Limb (tissue), 2 donors: ENCODE data around the gene ALOX5AP.
"Not testable (repeated sequence)": the region's sequence is repeated elsewhere in the genome, so short reads cannot be mapped to it uniquely, and the experiment has no call there.

Experiments
- DNase-seq, 2 donors: peaks; one replicate each; pipeline ENCODE4 v3.0.0-alpha.2; 2016; ENCODE audit errors: extremely low spot score in 2 of 2

ALOX5AP gene

GRCh38 chr13:30737511-30738337, 2.4 kb downstream of the ALOX5AP start:
- DNase-seq: no peak

DNA sequence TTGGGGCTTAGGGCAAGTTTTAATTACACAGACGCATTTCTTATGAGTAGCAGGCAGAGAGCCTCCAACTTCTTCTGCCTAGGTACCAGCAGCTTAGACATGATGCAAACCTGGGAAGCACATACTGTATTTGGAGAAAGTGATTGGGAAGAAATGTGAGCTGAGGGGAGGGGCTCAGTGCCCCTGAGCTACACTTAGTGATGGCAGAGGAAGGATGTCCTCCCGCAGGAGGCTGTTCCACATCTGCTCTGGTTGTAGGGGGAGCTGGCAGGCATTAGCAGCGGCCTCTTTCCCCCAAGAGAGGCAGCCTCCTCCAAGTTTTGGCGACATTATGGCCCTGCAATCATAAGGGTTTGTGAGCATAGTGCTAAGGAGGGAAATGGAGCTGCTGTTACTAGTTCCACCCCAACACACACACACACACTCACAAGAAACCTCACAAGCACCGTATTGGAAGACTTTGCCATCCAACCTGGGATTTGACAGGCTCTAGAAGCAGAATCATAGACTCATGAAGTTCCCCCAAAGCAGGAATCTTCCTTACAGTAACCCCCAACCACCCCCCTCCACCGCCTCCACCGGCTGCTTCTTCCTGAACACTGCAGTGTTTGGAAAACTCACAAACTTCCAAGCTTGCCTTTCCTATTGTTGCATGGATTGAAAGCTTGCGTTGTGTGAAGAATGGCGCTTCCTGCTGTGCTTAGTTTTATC, 3.3 kb downstream of the ALOX5AP start:
- DNase-seq: no peak

GRCh38 chr13:30739237-30739528, 3.8 kb downstream of the ALOX5AP start:
- DNase-seq: no peak

GRCh38 chr13:30739761-30740642, 4.7 kb downstream of the ALOX5AP start:
- no peak for DNase-seq

GRCh38 chr13:30742901-30743300, 7.6 kb downstream of the ALOX5AP start:
- DNase-seq: no peak

DNA sequence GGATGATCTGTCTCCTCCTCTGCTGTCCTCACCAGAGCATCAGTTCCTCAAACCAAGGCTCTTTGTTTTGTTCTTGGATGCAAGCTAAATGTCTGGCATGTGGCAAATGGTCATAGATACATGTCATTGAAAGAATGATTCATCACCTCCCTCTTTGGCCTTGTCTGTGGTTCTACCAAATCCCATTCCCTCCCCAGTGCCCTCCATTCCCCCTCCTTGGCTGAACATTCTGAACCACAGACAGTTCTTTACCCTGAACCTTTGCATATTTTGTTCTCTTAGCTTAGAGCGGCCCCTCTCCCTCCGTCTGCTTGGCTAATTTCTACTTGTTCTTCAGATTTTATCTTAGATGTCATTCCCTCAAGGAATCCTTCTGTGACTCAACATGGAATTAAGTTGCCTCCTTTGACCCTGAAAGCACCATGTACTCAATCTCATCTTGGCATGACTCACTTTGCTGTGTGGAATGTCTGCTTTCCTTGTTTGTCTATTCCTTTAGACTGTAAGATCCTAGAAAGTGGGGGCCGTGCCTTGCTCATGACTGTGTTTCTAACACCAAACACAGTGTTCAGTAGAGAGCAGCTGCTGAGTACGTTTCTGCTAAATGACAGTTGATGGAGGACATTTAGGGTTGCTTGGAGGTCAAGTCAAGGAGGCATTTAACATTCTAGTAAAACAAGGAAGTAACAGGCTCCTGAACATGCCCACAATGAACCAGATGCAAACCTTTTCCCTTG, 8.1 kb downstream of the ALOX5AP start:
- no peak for DNase-seq

GRCh38 chr13:30744056-30744680, 8.8 kb downstream of the ALOX5AP start:
- no peak for DNase-seq

DNA sequence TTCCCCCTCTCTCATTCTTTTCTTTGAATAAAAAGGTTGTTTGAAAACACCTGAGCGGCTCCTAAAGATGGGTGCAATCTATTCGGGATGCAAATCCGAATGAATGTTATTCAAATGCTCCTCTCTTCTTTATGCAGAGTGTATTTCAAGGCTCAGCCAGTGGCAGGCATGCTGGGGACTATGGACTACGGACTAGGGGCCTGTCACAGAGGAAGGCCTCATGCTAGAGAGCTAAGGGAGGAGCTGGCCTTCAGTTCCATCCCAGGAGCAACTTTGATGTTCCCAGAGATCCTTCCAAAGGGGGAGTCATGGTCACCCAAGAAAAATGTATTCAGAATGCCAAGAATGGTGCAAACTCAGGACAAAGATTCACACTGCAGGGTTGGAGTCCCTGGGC, 9.3 kb downstream of the ALOX5AP start:
- DNase-seq: no peak

DNA sequence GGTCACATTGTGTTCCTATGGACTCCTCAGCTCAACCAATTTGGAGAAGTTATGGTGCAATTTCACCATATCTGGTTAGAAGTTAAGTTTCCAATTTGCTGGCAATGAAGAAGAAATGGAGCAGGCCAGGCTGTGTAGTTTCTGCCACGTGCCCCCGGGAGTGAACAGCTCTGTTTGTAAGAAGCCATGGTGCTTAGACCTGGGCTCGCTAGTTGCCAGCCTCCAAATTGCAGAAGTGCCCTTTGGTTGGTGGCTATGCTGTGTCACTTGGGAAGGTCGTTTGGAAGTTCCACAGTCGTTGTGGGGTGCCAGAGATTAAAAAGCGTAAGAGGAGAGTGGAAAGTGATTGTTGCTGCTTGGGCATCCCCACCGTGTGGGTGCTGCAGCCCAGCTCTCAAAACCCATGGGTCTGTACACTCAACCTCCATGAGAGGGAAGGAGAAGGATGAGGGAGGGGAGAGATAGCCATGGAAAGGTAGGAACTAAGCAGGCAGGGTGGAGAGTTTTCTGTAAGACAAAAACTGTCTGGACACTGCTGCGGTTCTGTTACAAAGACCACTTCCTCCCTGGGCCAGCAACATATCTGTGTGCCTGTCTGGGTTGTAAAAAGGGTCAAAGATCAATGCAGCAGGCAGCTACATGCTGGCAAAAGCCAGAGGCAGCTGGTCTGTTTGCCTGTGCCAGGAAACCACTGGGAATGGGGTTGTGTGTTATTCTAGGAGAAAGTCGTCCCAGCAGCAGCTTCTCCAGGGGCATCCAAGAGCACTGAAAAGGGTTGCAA, 10.8 kb downstream of the ALOX5AP start:
- no peak for DNase-seq

DNA sequence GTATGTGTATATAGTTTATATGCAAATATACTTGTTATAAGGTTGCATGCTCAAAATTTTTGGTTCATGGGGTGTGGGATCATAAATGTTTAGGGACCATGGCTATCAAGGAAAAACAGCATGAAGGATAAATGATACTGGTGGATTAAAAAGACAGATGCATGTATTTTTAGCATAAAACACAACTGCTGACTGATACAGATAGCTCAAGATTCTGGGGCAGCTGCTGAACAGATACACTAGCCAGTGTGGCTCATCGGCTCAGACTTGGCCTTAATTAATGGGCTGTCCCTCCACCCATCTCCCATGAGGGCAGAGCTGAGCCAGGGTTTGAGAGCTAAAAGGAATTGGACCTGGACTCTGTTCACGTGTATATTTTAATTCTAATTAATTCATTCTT, 11.4 kb downstream of the ALOX5AP start:
- no peak for DNase-seq

DNA sequence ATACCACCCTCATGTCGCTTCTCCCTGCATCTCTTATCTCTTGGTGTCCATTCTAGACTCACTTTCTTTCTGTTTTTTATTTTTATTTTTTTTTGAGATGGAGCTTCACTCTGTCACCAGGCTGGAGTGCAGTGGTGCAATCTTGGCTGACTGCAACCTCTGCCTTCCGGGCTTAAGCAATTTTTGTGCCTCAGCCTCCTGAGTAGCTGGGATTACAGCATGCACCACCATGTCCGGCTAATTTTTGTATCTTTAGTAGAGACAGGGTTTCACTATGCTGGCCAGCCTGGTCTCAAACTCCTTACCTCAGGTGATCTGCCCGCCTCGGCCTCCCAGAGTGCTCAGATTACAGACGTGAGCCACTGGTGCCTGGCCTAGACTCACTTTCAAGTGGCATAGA, 12.5 kb downstream of the ALOX5AP start:
- DNase-seq: not testable (repeated sequence)

DNA sequence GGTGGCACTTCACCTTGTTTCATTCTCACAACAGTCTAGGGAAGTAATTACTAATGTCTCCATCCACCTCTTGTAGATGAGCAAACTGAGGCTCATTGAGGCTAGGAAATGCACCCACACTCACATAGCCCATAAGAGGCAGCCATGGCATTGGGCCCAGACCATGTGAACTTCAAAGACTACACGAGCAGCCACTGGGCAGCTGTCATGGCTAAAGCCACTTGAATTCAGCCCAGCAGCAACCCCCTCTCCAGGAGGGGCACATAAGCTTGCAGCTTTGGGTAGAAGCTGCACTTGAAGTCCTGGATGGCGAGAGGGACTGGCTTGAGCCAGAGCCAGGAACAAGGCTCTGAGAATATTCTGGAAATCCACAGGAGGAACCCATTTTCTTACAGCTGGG, 13.4 kb downstream of the ALOX5AP start:
- DNase-seq: no peak

- no peak for DNase-seq
These were observed 14.7 kb downstream of the ALOX5AP start for GRCh38 chr13:30750036-30750435.

DNA sequence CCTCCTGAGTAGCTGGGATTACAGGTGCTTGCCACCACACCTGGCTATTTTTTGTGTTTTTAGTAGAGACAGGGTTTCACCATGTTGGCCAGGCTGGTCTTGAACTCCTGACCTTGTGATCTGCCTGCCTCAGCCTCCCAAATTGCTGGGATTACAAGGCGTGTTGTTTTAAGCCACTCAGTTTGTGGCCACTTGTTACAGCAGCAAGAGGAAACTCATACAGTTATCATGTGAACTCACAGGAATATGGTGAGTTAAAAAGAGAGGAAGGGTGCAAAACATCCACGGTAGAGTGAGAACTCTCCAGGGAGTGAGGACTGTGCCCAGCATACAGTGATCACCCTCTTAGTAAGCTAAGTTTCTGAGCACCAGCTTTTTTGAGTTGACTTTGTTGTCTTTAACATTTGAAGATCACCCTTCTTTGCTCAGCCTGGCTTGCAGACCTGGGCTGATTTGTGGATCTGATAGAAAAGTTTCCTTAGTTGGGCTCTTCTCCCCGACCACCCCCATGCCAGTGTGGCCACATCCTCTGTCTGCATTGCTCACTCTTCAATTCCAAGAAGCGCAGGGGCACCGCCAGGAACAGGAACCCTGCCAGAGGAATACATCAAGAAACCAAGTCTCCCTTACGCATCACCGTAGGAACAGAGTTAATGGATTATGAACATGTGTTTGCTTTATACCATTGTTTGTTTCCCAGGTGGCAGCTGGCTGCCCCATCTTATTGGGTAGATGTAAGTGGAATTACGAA, 16.0 kb downstream of the ALOX5AP start:
- no peak for DNase-seq

DNA sequence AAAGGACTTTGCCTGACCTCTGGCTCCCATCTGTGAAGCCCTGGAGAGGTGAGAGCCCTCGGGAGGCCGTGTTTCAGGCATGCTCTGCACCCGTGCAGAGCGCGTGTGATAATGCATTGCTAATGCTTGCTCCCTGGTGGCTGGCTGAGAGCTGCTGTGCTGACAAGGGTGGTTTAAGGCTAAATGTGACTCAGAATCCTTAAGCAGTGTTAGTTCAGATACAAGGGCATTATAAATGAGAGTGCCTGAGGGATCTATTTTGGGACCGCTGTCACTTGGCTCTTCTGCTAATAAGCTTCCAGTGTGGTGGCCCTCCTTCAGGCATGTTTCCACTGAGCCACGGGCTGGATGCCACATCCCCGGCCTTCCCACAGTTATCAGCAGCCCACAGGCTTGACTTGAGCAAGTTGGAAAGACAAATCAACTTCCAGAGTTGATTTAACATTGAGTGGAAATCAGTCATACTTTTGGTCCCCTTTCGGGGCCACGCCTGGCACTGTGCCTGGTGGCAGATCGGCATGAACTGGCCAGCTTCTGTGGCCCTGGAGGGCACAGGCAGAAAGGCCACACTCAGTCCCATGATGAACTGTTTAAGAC, 17.0 kb downstream of the ALOX5AP start:
- no peak for DNase-seq

- DNase-seq: no peak
These were observed 17.8 kb downstream of the ALOX5AP start for GRCh38 chr13:30753030-30753616.

DNA sequence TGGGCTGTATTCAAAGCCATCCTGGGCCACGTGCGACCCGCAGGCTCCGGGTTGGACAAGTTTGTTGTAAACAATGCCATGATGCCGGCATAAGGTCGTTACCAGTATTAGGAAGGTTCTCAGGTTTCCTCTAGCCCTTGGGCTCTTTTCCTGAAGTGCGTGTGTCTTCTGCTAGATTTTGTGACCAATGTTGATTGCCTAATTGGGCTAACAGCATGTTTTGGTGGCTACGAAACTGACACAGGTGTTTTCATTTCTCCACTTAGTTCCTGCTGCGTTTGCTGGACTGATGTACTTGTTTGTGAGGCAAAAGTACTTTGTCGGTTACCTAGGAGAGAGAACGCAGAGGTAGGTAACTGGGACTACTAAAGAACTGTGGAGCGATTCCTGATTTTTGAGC, 20.3 kb downstream of the ALOX5AP start:
- DNase-seq: no peak

GRCh38 chr13:30757026-30757742, 21.8 kb downstream of the ALOX5AP start:
- DNase-seq: no peak
